Nephron (organoid): Measurements from ENCODE around the gene BIRC5.

Source experiments
- H3K27ac Mint-ChIP-seq, 3 experiments: 2 replicates each; pipeline ENCODE4 v1.8.0; 2020; ENCODE audit warnings: mixed read lengths in 3 of 3, mild to moderate bottlenecking in 2 of 3, moderate library complexity in 1 of 3
- H3K27me3 Mint-ChIP-seq: 2 replicates; pipeline ENCODE4 v1.8.0; 2021; ENCODE audit warnings: low read depth, mild to moderate bottlenecking, moderate library complexity, mixed read lengths
- H3K36me3 Mint-ChIP-seq: 2 replicates; pipeline ENCODE4 v1.8.0; 2020; ENCODE audit warnings: low read depth, mixed read lengths
- H3K4me1 Mint-ChIP-seq: 2 replicates; pipeline ENCODE4 v1.8.0; 2020; ENCODE audit warnings: mixed read lengths
- H3K4me3 Mint-ChIP-seq, 3 experiments: 2 replicates each; pipeline ENCODE4 v1.8.0; 2020; ENCODE audit warnings: mild to moderate bottlenecking in 3 of 3, mixed read lengths in 3 of 3, moderate library complexity in 2 of 3
- H3K9me3 Mint-ChIP-seq: 2 replicates; pipeline ENCODE4 v1.8.0; 2020; ENCODE audit warnings: mixed read lengths
- CTCF ChIP-seq, 3 experiments: fragments of 200-600 bp; sonication (generic); IDR thresholded peaks; one replicate each; pipeline ENCODE4 v1.5.0; 2021; ENCODE audit warnings: antibody characterized with exemption in 3 of 3; ENCODE audit not compliant: unreplicated experiment in 3 of 3

Gene BIRC5

DNA sequence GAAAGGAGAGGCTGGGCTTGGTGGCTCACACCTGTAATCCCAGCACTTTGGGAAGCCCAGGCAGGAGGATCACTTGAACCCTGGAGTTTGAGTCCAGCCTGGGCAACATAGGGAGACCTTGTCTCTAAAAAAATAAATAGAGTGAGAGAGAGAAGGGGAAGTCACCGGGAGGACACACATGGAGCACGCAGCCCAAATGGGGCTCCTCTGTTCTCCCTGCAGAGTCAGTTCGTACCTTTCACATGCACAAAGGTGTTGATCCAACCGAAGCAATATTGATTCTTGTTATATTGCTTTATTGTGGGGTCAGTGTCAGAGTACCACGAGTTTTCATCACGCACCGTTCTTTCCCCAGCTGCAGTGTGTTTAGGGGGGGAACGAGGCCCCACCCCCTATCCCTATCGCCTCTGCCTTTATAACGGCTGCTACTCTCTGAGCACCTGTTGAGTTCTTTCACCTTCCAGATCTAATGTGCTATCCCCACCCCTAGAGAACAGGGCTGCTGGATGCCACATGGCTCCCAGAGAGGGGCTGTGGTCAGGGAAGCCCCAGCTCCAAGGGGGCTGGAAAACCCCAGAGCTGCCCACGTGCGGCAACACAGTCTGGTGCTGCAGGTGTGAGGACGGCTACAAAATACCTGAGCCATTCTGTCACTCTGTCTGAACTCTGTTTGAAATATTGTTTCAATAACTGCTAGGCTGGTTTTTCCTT is 16.4 kb downstream of the BIRC5 start:
- Mint-ChIP-seq H3K27ac (no peak overlapping the region), H3K27me3 (peaks cover 71% of the 10 kb centered on the region), H3K4me1 (peaks cover 26% of the 10 kb centered on the region), H3K36me3 (no peaks in the 10 kb centered on the region), H3K4me3 (no peak overlapping the region), H3K9me3 (no peaks in the 10 kb centered on the region)
- no peak for TF ChIP-seq CTCF (IDR thresholded peaks at IDR 0.05; ENCODE audit: unreplicated experiment in 3 of 3)

DNA sequence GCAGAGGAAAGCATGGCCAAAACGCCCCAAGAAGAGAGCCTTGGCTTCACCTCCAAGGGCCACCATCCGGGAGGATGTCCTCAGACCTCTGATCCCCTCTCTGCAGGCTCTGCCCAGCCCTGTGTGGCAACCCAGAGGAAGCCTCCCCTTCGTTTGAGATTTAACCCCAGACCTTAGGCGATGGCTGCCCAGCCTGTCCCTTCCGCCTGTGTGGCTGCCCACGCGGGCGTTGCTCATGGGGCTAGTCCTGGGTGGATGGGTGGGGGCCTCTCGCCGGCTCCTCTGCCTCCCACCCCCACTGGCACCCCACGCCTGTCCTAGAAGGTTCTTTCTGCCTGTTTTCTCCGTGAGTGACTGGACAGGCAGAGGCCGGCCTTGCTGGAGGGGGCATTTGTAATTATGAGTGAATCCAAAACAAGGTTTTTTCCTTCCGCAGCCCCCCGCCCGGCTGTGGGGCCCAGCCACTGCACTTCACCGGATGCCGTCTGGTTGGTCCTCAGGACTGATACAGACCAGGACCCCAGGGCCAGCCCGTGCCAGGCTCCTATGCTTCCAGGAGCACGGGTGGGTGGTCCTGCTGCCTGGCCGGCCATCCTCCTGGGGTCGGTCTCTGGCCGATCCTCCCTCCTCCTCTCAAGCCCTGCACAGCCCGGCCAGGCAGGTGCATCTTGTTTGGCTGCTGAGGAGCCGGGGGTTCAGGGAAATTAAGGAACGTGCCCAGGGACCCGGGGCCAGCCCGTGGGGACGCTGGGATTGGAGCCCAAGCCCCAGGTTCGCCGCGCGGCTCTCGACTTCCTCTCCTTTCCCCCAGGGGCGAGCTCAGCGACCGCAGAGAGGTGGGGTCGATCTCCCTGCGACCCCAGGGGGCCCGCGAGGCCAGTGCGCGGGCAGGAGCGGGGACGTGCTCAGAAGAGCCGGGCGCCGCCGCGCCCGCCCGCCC is 17.2 kb downstream of the BIRC5 start, which contains the start of gene TMEM235:
TSS of gene TMEM235 (plus strand) at position 636 of the 940 bp plus-strand sequence. CDS start 393 bp downstream, outside the sequence.
- peak within 1 kb of the TSS in 1 of 3 experiments; percentile 70 for H3K4me3 Mint-ChIP-seq

GRCh38 chr17:78231991-78232858 is 18.2 kb downstream of the BIRC5 start:
- Mint-ChIP-seq H3K4me1 (peaks cover 26% of the 10 kb centered on the region), H3K27ac (peak overlapping the region in 1 of 3 experiments; percentile 11), H3K36me3 (no peaks in the 10 kb centered on the region), H3K4me3 (peak overlapping the region in 2 of 3 experiments; percentile 40 to 70), H3K9me3 (no peaks in the 10 kb centered on the region), H3K27me3 (peaks cover 71% of the 10 kb centered on the region)
- no peak for TF ChIP-seq CTCF (IDR thresholded peaks at IDR 0.05; ENCODE audit: unreplicated experiment in 3 of 3)

More for the DNA sequence above, 17.2 kb downstream of the BIRC5 start, which contains the start of gene TMEM235:
- Mint-ChIP-seq H3K36me3 (no peaks in the 10 kb centered on the region), H3K4me1 (peaks cover 23% of the 10 kb centered on the region), H3K9me3 (no peaks in the 10 kb centered on the region), H3K27ac (no peak within 1 kb of the TSS), H3K27me3 (peaks cover 71% of the 10 kb centered on the region)
- TF ChIP-seq CTCF (IDR thresholded peaks at IDR 0.05; ENCODE audit: unreplicated experiment in 3 of 3), result no peak

DNA sequence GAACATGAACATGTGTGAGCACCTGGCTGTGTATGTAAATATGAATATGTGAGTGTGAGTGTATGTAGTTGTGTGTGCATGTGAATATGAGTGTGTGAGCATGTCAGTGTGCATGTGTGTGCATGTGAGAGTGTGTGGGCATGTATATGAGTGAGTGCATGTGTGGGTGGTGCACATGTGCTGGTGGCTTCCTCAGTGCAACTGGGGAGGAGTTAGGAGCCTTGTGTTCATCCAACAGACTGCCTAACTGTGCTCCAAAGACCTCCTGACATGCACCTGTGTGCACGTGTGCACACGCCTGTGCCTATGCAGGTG is 18.8 kb downstream of the BIRC5 start:
- H3K9me3 Mint-ChIP-seq, result no peaks in the 10 kb centered on the region

More for the DNA sequence above, 18.8 kb downstream of the BIRC5 start:
- H3K27ac Mint-ChIP-seq, result peak overlapping the region in 1 of 3 experiments; percentile 11
- H3K4me1 Mint-ChIP-seq, result peaks cover 28% of the 10 kb centered on the region
- TF ChIP-seq CTCF (IDR thresholded peaks at IDR 0.05; ENCODE audit: unreplicated experiment in 3 of 3), result no peak
- peak overlapping the region in 1 of 3 experiments; percentile 40 for H3K4me3 Mint-ChIP-seq
- no peaks in the 10 kb centered on the region for H3K36me3 Mint-ChIP-seq
- peaks cover 67% of the 10 kb centered on the region for H3K27me3 Mint-ChIP-seq
